Activated naive CD8-positive, alpha-beta T cell treated with anti-CD3 and anti-CD28 coated beads for 36 hours (primary cell): Measurements from ENCODE around the gene ALPK3. TPM values are rescaled to one million over a fixed set of nuclear protein-coding genes. Genes with fewer than 3 reads are reported as not detected.

Source experiments
- DNase-seq: peaks from one replicate; pipeline ENCODE4 v3.0.0; 2021
- H3K27ac Mint-ChIP-seq: one replicate; pipeline ENCODE4 v1.8.0; 2022; ENCODE audit warnings: mild to moderate bottlenecking, moderate library complexity, mixed read lengths
- H3K27me3 Mint-ChIP-seq: one replicate; pipeline ENCODE4 v1.8.0; 2022; ENCODE audit warnings: mild to moderate bottlenecking, mixed read lengths
- H3K36me3 Mint-ChIP-seq: one replicate; pipeline ENCODE4 v1.8.0; 2021; ENCODE audit warnings: mild to moderate bottlenecking, mixed read lengths
- H3K4me1 Mint-ChIP-seq: one replicate; pipeline ENCODE4 v1.8.0; 2021; ENCODE audit warnings: mixed read lengths
- H3K4me3 Mint-ChIP-seq: one replicate; pipeline ENCODE4 v1.8.0; 2022; ENCODE audit warnings: mild to moderate bottlenecking, moderate library complexity, mixed read lengths
- H3K9me3 Mint-ChIP-seq: one replicate; pipeline ENCODE4 v1.8.0; 2022; ENCODE audit warnings: mixed read lengths
- total RNA-seq, 2 experiments: library from RNA; stranded (reverse); gene quantifications; one replicate each; pipeline ENCODE4 v1.2.3, GENCODE V29; 2021

ALPK3 gene
- total RNA-seq, 2 experiments from 2014 or later, result 0.04 to 0.06 TPM

- H3K27ac Mint-ChIP-seq, result no peak overlapping the region
- peaks cover 9% of the 10 kb centered on the region for H3K27me3 Mint-ChIP-seq
- DNase-seq, result no peak
- peaks cover 2% of the 10 kb centered on the region for H3K36me3 Mint-ChIP-seq
- H3K4me1 Mint-ChIP-seq, result peaks cover 11% of the 10 kb centered on the region
- H3K9me3 Mint-ChIP-seq, result no peaks in the 10 kb centered on the region
- no peak overlapping the region for H3K4me3 Mint-ChIP-seq
Observed at GRCh38 chr15:84911879-84912660, 94.9 kb downstream of the ALPK3 start.

- no peaks in the 10 kb centered on the region for H3K9me3 Mint-ChIP-seq
- no peak overlapping the region for H3K27ac Mint-ChIP-seq
Observed at GRCh38 chr15:84913360-84913723, 96.2 kb downstream of the ALPK3 start.

DNA sequence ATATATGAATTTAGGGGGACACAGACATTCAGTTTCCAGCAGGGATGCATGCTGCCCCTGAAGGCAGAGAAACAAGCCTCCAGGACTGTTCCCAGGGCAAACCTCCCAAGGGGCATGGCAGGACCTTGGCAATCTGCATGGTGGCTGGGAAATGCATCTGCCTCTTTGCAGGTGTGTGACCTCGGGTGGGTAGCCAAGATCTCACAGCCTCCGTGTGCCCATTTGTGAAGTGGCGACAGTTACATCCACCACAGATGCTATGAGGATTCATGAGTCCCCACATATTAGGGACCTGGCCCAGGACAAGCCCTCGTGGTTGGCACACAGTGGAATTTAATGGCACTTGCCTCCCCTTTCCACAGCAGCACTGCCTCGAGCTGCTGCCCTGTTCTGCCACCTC, 97.2 kb downstream of the ALPK3 start:
- Mint-ChIP-seq H3K4me3 (no peak overlapping the region), H3K27me3 (peaks cover 9% of the 10 kb centered on the region), H3K9me3 (no peaks in the 10 kb centered on the region), H3K4me1 (peaks cover 11% of the 10 kb centered on the region), H3K27ac (no peak overlapping the region), H3K36me3 (peaks cover 2% of the 10 kb centered on the region)
- no peak for DNase-seq

More at GRCh38 chr15:84913360-84913723, 96.2 kb downstream of the ALPK3 start:
- Mint-ChIP-seq H3K36me3 (peaks cover 2% of the 10 kb centered on the region), H3K4me1 (peaks cover 11% of the 10 kb centered on the region), H3K4me3 (no peak overlapping the region), H3K27me3 (peaks cover 9% of the 10 kb centered on the region)
- DNase-seq, result no peak

DNA sequence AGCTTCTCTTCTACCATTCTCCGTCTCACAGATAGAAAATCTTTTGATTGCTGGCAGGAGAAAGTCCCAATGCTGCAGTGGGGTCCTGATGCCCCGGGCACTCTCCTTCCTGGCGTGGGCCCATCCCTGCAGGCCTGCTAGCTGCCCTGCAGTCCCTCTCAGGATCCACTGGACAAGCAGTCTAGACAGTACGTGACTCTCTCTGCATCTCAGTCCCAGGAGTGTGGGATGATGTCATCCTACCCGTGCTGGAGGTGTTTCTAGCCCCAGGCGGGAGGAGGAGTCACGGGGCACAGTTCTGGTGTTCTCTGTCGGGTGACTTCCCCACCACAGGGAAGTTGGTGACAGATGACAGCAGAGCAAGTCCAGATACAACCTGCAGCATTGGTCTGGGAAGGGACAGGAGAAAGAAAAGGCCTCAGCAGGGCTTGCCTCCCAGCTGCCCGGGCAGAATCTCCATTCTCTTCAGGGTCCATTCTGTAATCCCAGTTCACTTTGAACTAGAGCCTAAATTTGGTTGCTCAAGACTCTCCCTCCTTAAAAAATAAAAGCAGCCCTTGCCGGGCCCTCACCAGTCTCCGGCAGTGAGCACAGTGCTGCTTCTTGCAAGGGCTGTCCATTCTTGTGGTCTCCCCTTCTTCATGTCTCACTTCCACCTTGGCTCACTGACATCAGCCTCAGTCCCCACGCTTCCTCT, 97.9 kb downstream of the ALPK3 start:
- DNase-seq, result peak; percentile 65
- no peaks in the 10 kb centered on the region for H3K9me3 Mint-ChIP-seq
- peaks cover 2% of the 10 kb centered on the region for H3K36me3 Mint-ChIP-seq
- H3K27me3 Mint-ChIP-seq, result peaks cover 9% of the 10 kb centered on the region
- peak overlapping the region; percentile 85 for H3K4me3 Mint-ChIP-seq
- peaks cover 11% of the 10 kb centered on the region for H3K4me1 Mint-ChIP-seq
- H3K27ac Mint-ChIP-seq, result peak overlapping the region; percentile 66

GRCh38 chr15:84915606-84915958, 98.4 kb downstream of the ALPK3 start:
- Mint-ChIP-seq H3K36me3 (peaks cover 2% of the 10 kb centered on the region), H3K4me1 (peaks cover 11% of the 10 kb centered on the region), H3K27me3 (peaks cover 9% of the 10 kb centered on the region), H3K9me3 (no peaks in the 10 kb centered on the region), H3K4me3 (no peak overlapping the region), H3K27ac (no peak overlapping the region)
- DNase-seq, result no peak

- Mint-ChIP-seq H3K27ac (no peak overlapping the region), H3K27me3 (peaks cover 9% of the 10 kb centered on the region), H3K36me3 (peaks cover 2% of the 10 kb centered on the region), H3K4me1 (peaks cover 8% of the 10 kb centered on the region), H3K9me3 (no peaks in the 10 kb centered on the region), H3K4me3 (no peak overlapping the region)
- no peak for DNase-seq
Observed at GRCh38 chr15:84917452-84917851, 100.3 kb downstream of the ALPK3 start.

GRCh38 chr15:84919106-84919667, 102.0 kb downstream of the ALPK3 start:
- H3K27me3 Mint-ChIP-seq, result peaks cover 9% of the 10 kb centered on the region
- no peak for DNase-seq

GRCh38 chr15:84921121-84921520, 104.0 kb downstream of the ALPK3 start:
- Mint-ChIP-seq H3K4me3 (no peak overlapping the region), H3K9me3 (no peaks in the 10 kb centered on the region), H3K4me1 (no peaks in the 10 kb centered on the region), H3K27me3 (no peaks in the 10 kb centered on the region), H3K27ac (no peak overlapping the region), H3K36me3 (no peaks in the 10 kb centered on the region)
- no peak for DNase-seq

More at GRCh38 chr15:84919106-84919667, 102.0 kb downstream of the ALPK3 start:
- H3K27ac Mint-ChIP-seq, result no peak overlapping the region
- peaks cover 8% of the 10 kb centered on the region for H3K4me1 Mint-ChIP-seq
- H3K9me3 Mint-ChIP-seq, result no peaks in the 10 kb centered on the region
- H3K36me3 Mint-ChIP-seq, result peaks cover 2% of the 10 kb centered on the region
- H3K4me3 Mint-ChIP-seq, result no peak overlapping the region

DNA sequence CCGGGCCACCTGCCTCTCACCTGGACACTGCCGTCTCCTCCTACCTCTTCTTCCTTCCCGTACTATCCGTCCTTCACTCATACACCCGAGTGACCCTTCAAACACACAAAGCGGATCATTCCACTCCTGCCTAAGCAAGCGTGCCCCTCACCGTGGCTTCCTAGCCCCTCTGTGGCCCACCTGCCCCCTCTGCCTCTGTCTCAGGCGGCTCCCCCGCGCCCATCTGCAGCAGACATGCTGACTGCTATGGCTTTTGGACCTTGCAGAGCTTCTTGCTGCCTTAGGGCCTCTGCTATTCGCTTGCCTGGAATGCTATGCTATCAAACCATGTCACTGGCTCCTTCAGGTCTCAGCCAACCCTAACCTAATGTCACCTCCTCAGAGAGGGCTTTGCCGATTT, 105.4 kb downstream of the ALPK3 start:
- no peak for DNase-seq
- H3K4me1 Mint-ChIP-seq, result no peaks in the 10 kb centered on the region
- no peak overlapping the region for H3K4me3 Mint-ChIP-seq
- H3K27me3 Mint-ChIP-seq, result no peaks in the 10 kb centered on the region
- H3K36me3 Mint-ChIP-seq, result no peaks in the 10 kb centered on the region
- no peaks in the 10 kb centered on the region for H3K9me3 Mint-ChIP-seq
- no peak overlapping the region for H3K27ac Mint-ChIP-seq

Other genes starting within 250 kb of the ALPK3 start
- gene ZSCAN2, start 216.3 kb upstream of the ALPK3 start, total RNA-seq, result 1 to 10 TPM; 5.9 to 7.6 TPM
- 10 to 100 TPM; 22.1 to 26.3 TPM for gene WDR73, start 163.1 kb upstream of the ALPK3 start, total RNA-seq
- 1 to 10 TPM; 2.6 TPM for gene NMB, start 159.2 kb upstream of the ALPK3 start, total RNA-seq
- gene SEC11A, start 101.2 kb upstream of the ALPK3 start, total RNA-seq, result 10 to 100 TPM; 89.3 to 93.5 TPM
- gene ZNF592, start 68.8 kb upstream of the ALPK3 start, total RNA-seq, result 10 to 100 TPM; 24.5 to 26.5 TPM
- not detected for gene SLC28A1, start 67.3 kb downstream of the ALPK3 start, total RNA-seq
- 10 to 100 TPM; 17.3 to 18.7 TPM for gene PDE8A, start 164.5 kb downstream of the ALPK3 start, total RNA-seq